ENCODE measurements around the gene PPDPF. TPM values are rescaled to one million over a fixed set of nuclear protein-coding genes. Genes with fewer than 3 reads are reported as not detected.

PPDPF gene
- total RNA-seq, 2 donors from 2014 or later: 91.0 to 130 TPM

DNA sequence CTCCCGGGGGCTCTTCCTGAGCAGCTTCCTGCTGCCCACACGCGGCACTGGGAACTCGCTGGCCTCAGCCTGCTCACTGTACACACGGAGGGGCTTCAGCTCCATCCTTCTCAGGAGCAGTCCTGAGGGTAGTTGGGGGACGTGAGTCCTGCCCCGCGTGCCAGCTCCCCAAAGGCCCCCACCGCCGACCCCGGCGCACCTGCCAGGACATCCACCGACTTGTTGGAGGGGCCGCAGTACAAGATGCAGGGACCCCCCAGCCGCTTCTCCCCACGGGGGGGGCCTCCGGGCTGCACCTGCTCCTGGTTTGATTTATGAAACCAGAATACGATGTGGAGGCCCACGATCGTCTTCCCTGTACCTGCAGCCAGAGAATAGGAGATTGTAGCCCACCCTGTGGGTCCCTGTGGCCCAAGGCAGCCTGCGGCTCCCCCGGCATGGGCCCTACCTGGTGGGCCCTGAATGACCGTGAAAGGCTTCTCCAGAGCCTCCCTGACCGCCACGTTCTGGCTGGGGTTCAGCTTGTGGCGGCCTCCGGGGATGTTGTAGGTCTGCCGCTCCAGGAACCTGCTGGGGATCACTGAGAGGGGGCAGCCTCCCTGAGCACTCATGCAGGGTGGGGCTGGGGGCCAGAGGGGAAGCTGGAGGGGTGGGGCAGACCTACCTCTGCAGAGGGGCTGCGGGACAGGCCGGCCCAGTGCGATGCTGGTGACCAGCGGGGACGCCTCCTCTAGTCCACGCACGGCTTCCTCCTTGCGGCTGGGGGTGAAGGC lies 41.2 kb downstream of the PPDPF start:
- DNase-seq: no peak
- no peak for ATAC-seq (replicated peaks in 1 of 2)
- Mint-ChIP-seq H3K4me3 (no peak overlapping the region), H3K36me3 (ENCODE audit: insufficient read depth in 2 of 2) (no peaks in the 10 kb centered on the region), H3K9me3 (no peaks in the 10 kb centered on the region), H3K27me3 (ENCODE audit: low read depth) (no peaks in the 10 kb centered on the region), H3K27ac (no peak overlapping the region), H3K4me1 (ENCODE audit: low read depth) (no peaks in the 10 kb centered on the region)

DNA sequence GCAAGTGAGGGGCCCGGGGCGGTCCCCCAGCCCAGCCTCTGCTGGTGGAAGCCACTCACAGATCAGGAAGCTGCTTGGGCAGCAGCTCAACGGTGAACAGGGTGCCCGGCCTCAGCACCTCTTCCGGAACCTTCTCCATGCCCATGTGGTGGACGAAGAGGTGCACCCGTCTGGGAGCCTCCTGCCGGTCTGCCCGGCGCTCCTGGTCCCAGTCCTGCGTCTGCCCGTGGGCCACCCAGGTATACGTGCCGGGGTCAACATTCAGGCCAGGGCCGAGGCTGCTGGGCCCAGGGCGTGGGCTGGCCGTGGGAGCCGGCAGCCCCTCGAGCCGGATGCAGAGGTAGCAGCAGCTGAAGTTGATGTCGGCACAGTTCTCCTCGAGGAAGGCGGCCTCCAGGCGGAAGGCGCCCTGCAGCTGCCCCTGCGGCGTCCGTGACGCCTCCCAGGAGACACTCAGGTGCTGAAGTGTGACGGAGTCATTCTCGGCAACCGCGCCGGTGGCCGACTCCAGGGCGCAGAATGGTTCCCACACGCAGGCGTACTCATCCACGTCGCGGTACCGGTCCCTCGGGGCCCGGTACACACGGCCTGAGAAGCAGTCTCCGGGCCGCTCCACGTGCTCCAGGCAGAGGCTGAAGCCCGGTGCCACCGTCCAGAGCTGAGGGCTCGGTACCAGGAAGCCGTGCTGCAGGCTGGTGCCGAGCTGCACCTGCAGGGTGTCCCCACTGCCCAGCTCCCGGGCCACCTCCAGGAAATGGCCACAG lies 42.1 kb downstream of the PPDPF start:
- H3K36me3 Mint-ChIP-seq (ENCODE audit: insufficient read depth in 2 of 2): no peaks in the 10 kb centered on the region
- H3K27ac Mint-ChIP-seq: no peak overlapping the region
- H3K9me3 Mint-ChIP-seq: no peaks in the 10 kb centered on the region
- H3K4me1 Mint-ChIP-seq (ENCODE audit: low read depth): peaks cover 5% of the 10 kb centered on the region
- no peak for DNase-seq
- no peak overlapping the region for H3K4me3 Mint-ChIP-seq
- H3K27me3 Mint-ChIP-seq (ENCODE audit: low read depth): no peaks in the 10 kb centered on the region
- ATAC-seq (replicated peaks in 1 of 2): no peak

DNA sequence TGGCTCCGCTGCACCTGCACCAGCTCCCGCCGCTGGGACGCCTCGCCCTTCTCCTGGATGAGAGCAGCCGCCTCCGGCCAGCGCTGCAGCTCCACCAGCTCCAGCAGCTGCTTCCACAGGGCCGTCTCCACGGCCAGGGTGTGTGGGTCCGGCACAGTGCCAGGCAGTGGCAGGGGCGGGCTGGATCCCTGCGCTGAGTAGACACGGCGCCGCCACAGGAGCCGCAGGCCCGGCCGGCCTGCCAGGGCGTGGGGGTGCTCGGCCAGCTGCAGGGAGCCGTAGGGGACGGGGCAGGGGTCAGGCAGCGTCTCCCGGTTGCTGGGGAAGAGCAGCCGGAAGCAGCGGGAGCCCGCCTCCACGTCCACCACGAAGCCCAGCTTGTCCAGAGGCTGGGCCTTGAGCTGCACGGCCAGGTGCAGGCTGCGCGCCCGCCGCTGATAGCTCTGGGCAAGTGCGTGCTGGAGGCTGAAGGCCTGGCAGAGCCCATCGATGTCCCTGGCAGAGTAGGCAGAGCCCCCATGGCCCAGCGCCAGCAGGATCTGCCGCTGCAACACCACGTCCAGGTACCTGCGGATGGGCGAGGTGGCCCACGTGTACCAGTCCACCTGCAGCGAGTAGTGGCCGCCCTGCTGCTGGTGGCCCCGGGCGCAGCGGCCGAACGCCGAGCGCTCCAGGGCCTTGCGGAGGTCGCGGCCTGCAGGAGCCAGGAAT lies 42.8 kb downstream of the PPDPF start:
- H3K36me3 Mint-ChIP-seq (ENCODE audit: insufficient read depth in 2 of 2): no peaks in the 10 kb centered on the region
- no peak overlapping the region for H3K4me3 Mint-ChIP-seq
- H3K27ac Mint-ChIP-seq: no peak overlapping the region
- peaks cover 12% of the 10 kb centered on the region for H3K4me1 Mint-ChIP-seq (ENCODE audit: low read depth)
- no peaks in the 10 kb centered on the region for H3K27me3 Mint-ChIP-seq (ENCODE audit: low read depth)
- no peak for ATAC-seq (replicated peaks in 1 of 2)
- DNase-seq: no peak
- no peaks in the 10 kb centered on the region for H3K9me3 Mint-ChIP-seq

DNA sequence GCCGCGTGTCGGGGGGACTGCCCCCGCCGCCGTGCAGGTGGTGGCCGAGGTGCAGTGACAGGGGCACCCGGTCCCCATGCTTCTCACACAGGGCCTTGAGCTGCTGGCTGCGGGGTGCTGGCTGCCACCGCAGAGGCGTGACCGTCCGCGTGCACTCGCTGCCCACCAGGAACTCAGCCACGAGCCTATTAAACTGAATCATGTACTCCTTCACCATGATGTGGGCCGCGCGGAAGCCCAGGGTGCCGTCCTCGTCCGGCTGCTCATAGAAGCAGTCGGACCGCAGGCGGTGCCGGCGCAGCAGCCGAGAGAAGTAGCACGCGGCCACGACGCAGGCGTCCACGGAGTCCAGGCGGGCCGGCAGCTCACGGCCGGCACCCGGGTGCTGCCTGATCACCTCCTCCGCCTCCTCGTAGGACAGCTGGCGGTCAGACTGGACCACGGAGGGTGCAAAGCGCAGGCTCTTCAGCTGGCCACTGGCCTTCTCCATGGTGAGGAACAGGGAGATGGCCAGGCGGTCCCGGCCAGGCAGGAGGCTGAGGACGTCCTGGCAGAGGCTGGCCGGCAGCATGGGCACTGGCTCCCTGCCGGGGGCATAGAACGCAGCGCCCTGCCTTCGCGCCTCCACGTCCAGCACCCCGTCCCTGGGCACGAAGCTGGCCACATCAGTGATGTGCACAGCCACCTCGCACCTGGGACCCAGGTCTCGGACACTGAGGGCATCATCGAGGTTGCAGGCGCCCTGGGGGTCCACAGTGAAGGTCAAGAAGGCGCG lies 43.7 kb downstream of the PPDPF start:
- peaks cover 13% of the 10 kb centered on the region for H3K4me1 Mint-ChIP-seq (ENCODE audit: low read depth)
- no peaks in the 10 kb centered on the region for H3K36me3 Mint-ChIP-seq (ENCODE audit: insufficient read depth in 2 of 2)
- no peak for ATAC-seq (replicated peaks in 1 of 2)

DNA sequence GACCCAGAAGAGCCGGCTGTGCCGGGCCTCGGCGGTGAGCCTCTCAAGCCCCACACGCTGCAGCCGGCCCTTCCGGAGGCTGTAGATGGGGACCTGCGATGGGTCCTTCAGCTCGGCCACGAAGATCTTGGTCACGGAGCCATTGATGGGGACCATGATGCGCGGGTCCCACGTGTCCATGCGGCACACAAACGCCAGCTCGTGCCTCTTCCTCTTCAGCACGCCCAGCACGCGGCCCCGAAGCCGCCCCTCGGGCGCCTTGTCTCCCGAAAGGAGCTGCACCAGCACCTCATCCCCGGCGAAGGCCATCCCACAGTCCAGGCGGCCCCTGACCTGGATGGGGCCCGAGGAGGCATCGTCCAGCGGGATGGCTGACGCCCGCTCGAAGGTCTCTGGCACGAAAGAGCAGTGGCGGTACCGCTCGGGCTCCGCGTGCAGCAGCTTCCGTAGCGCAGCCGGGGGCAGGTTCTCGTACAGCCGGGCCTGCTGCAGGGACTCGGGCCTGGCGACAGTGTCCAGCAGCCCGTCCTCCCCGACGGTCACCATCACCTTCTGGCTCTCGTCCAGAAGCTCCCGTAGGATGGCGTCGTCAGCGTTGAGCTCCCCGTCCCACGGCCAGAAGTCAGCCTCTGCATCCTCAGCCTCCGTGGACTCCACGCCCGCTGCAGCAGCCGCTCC lies 44.6 kb downstream of the PPDPF start:
- ATAC-seq (replicated peaks in 1 of 2): no peak
- no peak overlapping the region for H3K27ac Mint-ChIP-seq
- no peak overlapping the region for H3K4me3 Mint-ChIP-seq
- H3K9me3 Mint-ChIP-seq: no peaks in the 10 kb centered on the region
- no peaks in the 10 kb centered on the region for H3K27me3 Mint-ChIP-seq (ENCODE audit: low read depth)
- peaks cover 13% of the 10 kb centered on the region for H3K4me1 Mint-ChIP-seq (ENCODE audit: low read depth)
- H3K36me3 Mint-ChIP-seq (ENCODE audit: insufficient read depth in 2 of 2): no peaks in the 10 kb centered on the region
- DNase-seq: no peak

More for the DNA sequence above, 43.7 kb downstream of the PPDPF start:
- no peaks in the 10 kb centered on the region for H3K27me3 Mint-ChIP-seq (ENCODE audit: low read depth)
- DNase-seq: no peak
- H3K9me3 Mint-ChIP-seq: no peaks in the 10 kb centered on the region
- no peak overlapping the region for H3K27ac Mint-ChIP-seq
- no peak overlapping the region for H3K4me3 Mint-ChIP-seq

DNA sequence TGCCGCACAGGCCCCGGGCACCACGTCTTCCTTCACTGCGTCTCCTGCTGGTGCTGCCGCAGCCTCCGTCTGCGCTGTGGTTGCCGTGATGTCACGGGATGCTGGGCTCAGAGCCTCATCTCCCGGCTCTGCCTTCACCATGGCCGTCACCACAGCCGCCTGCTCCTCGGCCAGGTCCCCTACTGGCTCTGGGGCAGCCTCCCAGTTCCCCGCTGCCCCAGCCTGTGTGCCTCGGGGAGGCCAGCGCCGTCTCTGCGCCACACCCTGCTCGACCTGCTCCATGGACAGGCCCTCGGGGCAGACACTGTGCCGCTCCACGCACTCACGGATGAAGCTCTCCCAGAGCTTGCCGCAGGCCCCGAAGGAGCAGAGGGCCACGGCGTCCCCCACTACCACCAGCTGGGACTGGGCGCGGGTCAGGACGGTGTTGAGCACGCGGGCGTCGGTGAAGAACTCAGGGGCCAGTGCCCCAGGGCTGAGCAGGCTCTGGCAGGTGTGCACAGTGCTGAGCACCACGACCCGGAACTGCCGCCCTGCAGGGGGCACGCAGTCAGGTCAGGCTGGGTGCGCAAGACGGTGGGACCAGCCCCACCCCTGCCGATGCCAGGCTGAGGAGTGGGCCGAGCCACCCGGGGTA lies 45.3 kb downstream of the PPDPF start:
- H3K27ac Mint-ChIP-seq: no peak overlapping the region
- H3K4me3 Mint-ChIP-seq: no peak overlapping the region
- H3K9me3 Mint-ChIP-seq: no peaks in the 10 kb centered on the region
- DNase-seq (no peak), ATAC-seq (replicated peaks in 1 of 2) (no peak)
- H3K36me3 Mint-ChIP-seq (ENCODE audit: insufficient read depth in 2 of 2): no peaks in the 10 kb centered on the region
- no peaks in the 10 kb centered on the region for H3K27me3 Mint-ChIP-seq (ENCODE audit: low read depth)
- H3K4me1 Mint-ChIP-seq (ENCODE audit: low read depth): peaks cover 13% of the 10 kb centered on the region

DNA sequence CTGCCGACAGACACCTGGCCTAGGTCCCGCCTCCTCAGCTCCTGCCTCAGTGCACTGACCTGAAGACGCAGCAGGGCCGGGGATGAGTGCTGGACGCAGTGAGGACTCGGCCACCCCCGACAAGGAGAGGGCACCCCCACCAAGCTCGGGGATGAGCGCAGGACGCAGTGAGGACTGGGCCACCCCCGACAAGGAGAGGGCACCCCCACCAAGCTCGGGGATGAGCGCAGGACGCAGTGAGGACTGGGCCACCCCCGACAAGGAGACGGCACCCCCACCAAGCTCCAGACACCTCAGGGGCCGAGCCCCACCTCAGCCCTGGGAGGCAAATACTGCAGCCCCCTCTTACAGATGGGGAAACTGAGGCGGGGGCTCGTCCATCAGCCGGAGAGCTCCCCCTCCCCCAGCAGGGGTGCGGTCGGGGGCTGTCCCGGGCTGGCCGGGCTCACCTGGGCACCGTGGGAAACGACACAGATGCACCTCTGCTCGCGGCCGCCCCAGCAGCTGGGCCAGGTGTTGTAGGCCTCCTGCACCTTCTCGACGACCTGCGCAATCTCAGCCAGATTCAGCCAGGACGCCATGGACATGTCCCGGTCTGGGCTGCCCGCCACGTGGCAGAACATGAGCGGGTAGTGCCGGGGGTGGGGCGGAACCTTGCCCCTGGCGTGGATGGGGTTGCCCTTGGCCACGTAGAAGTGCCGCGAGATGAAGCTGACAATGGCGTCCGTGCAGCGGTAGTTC lies 46.0 kb downstream of the PPDPF start:
- no peak for ATAC-seq (replicated peaks in 1 of 2)
- H3K4me1 Mint-ChIP-seq (ENCODE audit: low read depth): peaks cover 13% of the 10 kb centered on the region
- H3K27ac Mint-ChIP-seq: no peak overlapping the region
- H3K36me3 Mint-ChIP-seq (ENCODE audit: insufficient read depth in 2 of 2): no peaks in the 10 kb centered on the region
- H3K4me3 Mint-ChIP-seq: peak overlapping the region; percentile 42 to 83
- H3K9me3 Mint-ChIP-seq: no peaks in the 10 kb centered on the region
- no peaks in the 10 kb centered on the region for H3K27me3 Mint-ChIP-seq (ENCODE audit: low read depth)
- DNase-seq: no peak

DNA sequence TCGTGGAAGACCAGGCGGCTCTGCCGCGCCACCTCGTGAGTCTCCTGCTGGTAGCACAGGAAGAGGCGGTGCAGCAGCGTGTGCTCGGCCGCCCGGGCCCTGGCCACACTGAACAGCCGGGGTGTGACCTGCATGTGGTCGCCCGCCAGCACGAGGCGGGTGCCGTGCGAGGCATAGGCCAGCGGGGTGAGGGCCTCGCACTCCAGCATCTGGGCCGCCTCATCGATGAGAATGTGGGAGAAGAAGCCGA lies 46.5 kb downstream of the PPDPF start:
- H3K9me3 Mint-ChIP-seq: no peaks in the 10 kb centered on the region

DNA sequence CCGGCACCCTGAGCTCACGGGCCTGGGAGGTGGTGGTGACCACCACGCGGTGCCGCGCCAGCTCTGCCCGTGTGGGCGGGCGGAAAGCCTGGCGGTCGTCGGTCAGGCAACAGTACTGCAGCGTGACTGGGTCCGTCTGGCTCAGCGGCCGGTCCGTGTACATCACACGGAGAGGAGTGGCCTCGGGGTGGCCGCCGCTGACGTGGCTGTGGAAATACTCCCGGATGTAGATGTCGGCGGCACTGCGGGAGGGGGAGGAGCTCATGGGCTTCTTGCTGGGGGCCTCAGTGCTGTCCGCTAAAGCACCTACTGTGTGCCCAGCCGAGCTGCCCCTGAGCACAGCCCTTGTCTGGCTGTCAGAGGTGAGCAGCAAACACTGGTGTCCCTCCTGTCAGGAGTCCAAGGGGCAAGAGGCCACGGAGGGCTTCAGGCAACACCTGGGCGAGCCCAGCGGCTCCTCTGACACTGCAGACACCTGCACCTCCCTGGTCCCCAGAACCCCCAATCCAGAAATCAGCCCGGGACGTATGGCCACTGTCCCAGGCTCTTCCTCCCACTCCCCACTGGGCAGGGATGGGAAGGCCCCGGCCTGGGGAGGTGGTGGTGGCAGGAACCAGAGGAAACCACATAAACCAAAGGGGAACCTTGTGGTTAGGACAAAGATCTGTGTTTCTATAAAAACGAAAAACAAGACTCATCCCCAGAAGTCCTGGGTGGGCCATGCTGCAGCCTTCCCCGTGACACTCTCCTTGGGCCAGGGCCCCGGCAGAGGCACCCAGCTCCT lies 47.0 kb downstream of the PPDPF start:
- DNase-seq (peak; percentile 70 to 76), ATAC-seq (replicated peaks in 1 of 2) (peak; percentile 85 to 88)
- Mint-ChIP-seq H3K4me3 (peak overlapping the region; percentile 74 to 83), H3K4me1 (ENCODE audit: low read depth) (peaks cover 13% of the 10 kb centered on the region), H3K9me3 (no peaks in the 10 kb centered on the region), H3K36me3 (ENCODE audit: insufficient read depth in 2 of 2) (no peaks in the 10 kb centered on the region), H3K27me3 (ENCODE audit: low read depth) (no peaks in the 10 kb centered on the region), H3K27ac (peak overlapping the region; percentile 70)

More for the DNA sequence above, 46.5 kb downstream of the PPDPF start:
- Mint-ChIP-seq H3K36me3 (ENCODE audit: insufficient read depth in 2 of 2) (no peaks in the 10 kb centered on the region), H3K4me1 (ENCODE audit: low read depth) (peaks cover 13% of the 10 kb centered on the region), H3K27ac (no peak overlapping the region), H3K4me3 (peak overlapping the region; percentile 42 to 83), H3K27me3 (ENCODE audit: low read depth) (no peaks in the 10 kb centered on the region)
- no peak for DNase-seq
- peak in 1 of 2 donors; percentile 1 for ATAC-seq (replicated peaks in 1 of 2)

DNA sequence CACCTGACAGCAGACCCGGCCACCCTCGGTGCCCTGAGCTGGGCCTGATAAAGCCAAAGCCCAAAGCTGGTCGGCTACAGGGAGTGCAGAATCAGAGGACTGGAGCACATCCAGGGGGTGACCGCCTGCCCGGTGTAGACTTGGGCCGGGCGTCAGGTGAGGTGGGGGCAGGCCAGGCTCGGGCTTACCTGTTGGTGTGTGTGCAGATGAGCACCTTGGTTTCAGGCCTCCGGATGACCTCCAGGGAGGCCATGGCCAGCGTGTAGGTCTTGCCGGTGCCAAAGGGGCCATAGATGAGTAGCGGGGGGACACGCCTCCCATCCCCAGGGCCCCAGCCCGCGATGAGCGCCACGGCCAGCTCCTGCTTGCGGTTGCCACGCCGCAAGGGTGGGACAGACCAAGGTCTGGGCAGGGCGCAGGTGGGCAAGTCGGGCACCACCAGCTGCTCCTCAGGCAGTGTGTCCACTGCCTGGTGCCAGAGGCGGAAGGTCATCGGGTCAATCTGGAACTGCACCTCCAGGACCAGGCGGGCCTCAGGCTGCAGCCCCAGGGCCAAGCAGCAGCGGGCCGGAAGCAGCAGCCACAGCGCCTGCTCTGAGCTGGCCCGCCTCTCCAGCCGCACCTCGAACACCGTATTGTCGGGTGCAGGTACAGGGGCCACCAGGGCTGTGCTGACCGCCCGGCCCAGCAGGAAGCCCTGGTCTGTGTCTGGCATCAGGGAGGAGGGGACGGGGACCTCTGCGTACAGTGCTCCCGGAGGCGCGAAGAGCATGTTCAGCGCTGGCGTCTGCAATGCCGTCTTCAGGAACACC lies 47.8 kb downstream of the PPDPF start:
- no peaks in the 10 kb centered on the region for H3K27me3 Mint-ChIP-seq (ENCODE audit: low read depth)
- H3K4me1 Mint-ChIP-seq (ENCODE audit: low read depth): peaks cover 13% of the 10 kb centered on the region
- H3K9me3 Mint-ChIP-seq: no peaks in the 10 kb centered on the region
- H3K27ac Mint-ChIP-seq: peak overlapping the region; percentile 65
- ATAC-seq (replicated peaks in 1 of 2) (peak; percentile 3 to 23), DNase-seq (no peak)
- no peaks in the 10 kb centered on the region for H3K36me3 Mint-ChIP-seq (ENCODE audit: insufficient read depth in 2 of 2)
- peak overlapping the region; percentile 74 to 83 for H3K4me3 Mint-ChIP-seq
